Liver (tissue), 3 donors: Measurements from ENCODE around the gene AJUBA.

Source experiments
- EGR1 ChIP-seq, 2 donors: IDR thresholded peaks; 2 replicates each; pipeline ENCODE4 v1.6.1; 2016 to 2018; ENCODE audit warnings: antibody characterized with exemption in 2 of 2, low read depth in 2 of 2
- FOXA1 ChIP-seq: IDR thresholded peaks from 2 replicates; pipeline ENCODE4 v1.6.1; 2016; ENCODE audit warnings: antibody characterized with exemption
- GABPA ChIP-seq, 2 donors: IDR thresholded peaks in 1 of 2; conservative IDR thresholded peaks in 1 of 2; 2 replicates each; pipeline ENCODE4 v1.6.1; 2016; ENCODE audit warnings: antibody characterized with exemption in 2 of 2, mild to moderate bottlenecking in 1 of 2, moderate library complexity in 1 of 2
- JUND ChIP-seq, 2 donors: IDR thresholded peaks; 2 replicates each; pipeline ENCODE4 v1.6.1; 2016; ENCODE audit warnings: antibody characterized with exemption in 2 of 2
- RAD21 ChIP-seq, 2 donors: IDR thresholded peaks; 2 replicates each; pipeline ENCODE4 v1.6.1; 2016; ENCODE audit warnings: antibody characterized with exemption in 2 of 2, mild to moderate bottlenecking in 2 of 2
- RXRA ChIP-seq, 2 donors: IDR thresholded peaks; 2 replicates each; pipeline ENCODE4 v1.6.1; 2017 to 2018; ENCODE audit warnings: antibody characterized with exemption in 2 of 2, mild to moderate bottlenecking in 1 of 2
- SP1 ChIP-seq: IDR thresholded peaks from 2 replicates; pipeline ENCODE4 v1.6.1; 2018; ENCODE audit warnings: antibody characterized with exemption, mild to moderate bottlenecking
- TAF1 ChIP-seq: conservative IDR thresholded peaks from 2 replicates; pipeline ENCODE4 v1.6.1; 2016; ENCODE audit warnings: antibody characterized with exemption, mild to moderate bottlenecking
- YY1 ChIP-seq: IDR thresholded peaks from 2 replicates; pipeline ENCODE4 v1.6.1; 2016; ENCODE audit warnings: antibody characterized with exemption, mild to moderate bottlenecking
- TF ChIP-seq, protein P1 (sequence below): fragments of 150-350 bp; IDR thresholded peaks from 2 replicates; pipeline ENCODE4 v1.5.1; 2017; ENCODE audit warnings: improper control_type of control experiment, low read depth, low read length; ENCODE audit not compliant: missing input control
- TF ChIP-seq, protein P2 (sequence below): IDR thresholded peaks from 2 replicates; pipeline ENCODE4 v1.6.1; 2016; ENCODE audit warnings: antibody characterized with exemption
- TF ChIP-seq, protein P3 (sequence below): IDR thresholded peaks from 2 replicates; pipeline ENCODE4 v1.6.1; 2016; ENCODE audit warnings: antibody characterized with exemption
- TF ChIP-seq, protein P4 (sequence below): IDR thresholded peaks from 2 replicates; pipeline ENCODE4 v1.6.1; 2016; ENCODE audit warnings: antibody characterized with exemption
- TF ChIP-seq, protein P5 (sequence below): IDR thresholded peaks from 2 replicates; pipeline ENCODE4 v1.6.1; 2016; ENCODE audit warnings: antibody characterized with exemption, mild to moderate bottlenecking
- donor health status: healthy.
- donor health status: healthy.

DNA sequence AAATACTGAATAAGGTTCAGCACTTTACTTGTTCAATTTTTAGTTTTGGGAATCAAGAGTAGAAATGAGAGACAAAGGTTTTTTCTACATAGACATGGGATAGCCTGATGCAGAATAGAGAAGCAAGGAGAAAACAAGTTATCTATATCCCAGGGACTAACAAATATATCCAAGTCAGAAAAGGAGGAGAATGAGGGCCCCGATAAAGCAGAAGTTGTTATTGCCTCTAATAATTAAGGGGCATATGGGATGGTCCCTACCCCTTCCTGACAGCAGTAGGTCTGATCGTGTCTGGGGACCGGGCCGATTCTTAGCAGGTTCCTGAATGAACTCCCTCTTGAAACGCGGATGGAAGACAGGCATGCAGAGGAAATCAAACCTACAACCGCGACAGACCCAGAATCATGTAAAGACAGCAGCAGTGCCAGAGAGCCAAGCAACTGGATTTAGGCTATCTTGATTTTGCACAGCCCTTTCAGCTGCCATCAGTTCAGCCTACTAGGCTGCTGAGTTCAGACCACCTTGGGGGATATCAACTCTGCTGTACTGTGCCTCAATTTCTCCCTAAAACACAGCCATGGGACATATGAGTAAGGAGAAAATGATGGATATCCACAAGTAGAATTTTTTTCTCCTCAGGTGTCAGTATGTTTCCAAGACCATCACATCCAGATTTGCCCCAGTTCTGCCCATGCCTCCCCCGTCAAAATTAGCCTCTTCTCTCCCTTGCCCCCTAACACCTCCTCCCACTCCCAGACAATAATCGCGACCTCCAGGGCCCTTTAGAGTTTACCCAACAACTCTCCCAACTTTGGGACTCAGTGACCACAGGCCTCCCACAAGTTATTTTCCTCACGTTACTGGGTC is 53.9 kb downstream of the AJUBA start:
- TF ChIP-seq, protein P1, sequence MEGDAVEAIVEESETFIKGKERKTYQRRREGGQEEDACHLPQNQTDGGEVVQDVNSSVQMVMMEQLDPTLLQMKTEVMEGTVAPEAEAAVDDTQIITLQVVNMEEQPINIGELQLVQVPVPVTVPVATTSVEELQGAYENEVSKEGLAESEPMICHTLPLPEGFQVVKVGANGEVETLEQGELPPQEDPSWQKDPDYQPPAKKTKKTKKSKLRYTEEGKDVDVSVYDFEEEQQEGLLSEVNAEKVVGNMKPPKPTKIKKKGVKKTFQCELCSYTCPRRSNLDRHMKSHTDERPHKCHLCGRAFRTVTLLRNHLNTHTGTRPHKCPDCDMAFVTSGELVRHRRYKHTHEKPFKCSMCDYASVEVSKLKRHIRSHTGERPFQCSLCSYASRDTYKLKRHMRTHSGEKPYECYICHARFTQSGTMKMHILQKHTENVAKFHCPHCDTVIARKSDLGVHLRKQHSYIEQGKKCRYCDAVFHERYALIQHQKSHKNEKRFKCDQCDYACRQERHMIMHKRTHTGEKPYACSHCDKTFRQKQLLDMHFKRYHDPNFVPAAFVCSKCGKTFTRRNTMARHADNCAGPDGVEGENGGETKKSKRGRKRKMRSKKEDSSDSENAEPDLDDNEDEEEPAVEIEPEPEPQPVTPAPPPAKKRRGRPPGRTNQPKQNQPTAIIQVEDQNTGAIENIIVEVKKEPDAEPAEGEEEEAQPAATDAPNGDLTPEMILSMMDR = no peak
- TF ChIP-seq, protein P2, sequence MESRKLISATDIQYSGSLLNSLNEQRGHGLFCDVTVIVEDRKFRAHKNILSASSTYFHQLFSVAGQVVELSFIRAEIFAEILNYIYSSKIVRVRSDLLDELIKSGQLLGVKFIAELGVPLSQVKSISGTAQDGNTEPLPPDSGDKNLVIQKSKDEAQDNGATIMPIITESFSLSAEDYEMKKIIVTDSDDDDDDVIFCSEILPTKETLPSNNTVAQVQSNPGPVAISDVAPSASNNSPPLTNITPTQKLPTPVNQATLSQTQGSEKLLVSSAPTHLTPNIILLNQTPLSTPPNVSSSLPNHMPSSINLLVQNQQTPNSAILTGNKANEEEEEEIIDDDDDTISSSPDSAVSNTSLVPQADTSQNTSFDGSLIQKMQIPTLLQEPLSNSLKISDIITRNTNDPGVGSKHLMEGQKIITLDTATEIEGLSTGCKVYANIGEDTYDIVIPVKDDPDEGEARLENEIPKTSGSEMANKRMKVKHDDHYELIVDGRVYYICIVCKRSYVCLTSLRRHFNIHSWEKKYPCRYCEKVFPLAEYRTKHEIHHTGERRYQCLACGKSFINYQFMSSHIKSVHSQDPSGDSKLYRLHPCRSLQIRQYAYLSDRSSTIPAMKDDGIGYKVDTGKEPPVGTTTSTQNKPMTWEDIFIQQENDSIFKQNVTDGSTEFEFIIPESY = no peak
- TF ChIP-seq TAF1 = no peak
- TF ChIP-seq, protein P3, sequence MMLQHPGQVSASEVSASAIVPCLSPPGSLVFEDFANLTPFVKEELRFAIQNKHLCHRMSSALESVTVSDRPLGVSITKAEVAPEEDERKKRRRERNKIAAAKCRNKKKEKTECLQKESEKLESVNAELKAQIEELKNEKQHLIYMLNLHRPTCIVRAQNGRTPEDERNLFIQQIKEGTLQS = no peak
- TF ChIP-seq SP1 = no peak
- no peak for TF ChIP-seq GABPA (IDR thresholded peaks at IDR 0.05 in 1 of 2, conservative IDR thresholded peaks at IDR 0.05 in 1 of 2)
- TF ChIP-seq, protein P4, sequence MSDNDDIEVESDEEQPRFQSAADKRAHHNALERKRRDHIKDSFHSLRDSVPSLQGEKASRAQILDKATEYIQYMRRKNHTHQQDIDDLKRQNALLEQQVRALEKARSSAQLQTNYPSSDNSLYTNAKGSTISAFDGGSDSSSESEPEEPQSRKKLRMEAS = no peak
- no peak for TF ChIP-seq RAD21 (IDR thresholded peaks at IDR 0.05)
- no peak for TF ChIP-seq JUND (IDR thresholded peaks at IDR 0.05)
- no peak for TF ChIP-seq YY1
- TF ChIP-seq EGR1 (IDR thresholded peaks at IDR 0.05; ENCODE audit: low read depth in 2 of 2) = no peak
- TF ChIP-seq, protein P5, sequence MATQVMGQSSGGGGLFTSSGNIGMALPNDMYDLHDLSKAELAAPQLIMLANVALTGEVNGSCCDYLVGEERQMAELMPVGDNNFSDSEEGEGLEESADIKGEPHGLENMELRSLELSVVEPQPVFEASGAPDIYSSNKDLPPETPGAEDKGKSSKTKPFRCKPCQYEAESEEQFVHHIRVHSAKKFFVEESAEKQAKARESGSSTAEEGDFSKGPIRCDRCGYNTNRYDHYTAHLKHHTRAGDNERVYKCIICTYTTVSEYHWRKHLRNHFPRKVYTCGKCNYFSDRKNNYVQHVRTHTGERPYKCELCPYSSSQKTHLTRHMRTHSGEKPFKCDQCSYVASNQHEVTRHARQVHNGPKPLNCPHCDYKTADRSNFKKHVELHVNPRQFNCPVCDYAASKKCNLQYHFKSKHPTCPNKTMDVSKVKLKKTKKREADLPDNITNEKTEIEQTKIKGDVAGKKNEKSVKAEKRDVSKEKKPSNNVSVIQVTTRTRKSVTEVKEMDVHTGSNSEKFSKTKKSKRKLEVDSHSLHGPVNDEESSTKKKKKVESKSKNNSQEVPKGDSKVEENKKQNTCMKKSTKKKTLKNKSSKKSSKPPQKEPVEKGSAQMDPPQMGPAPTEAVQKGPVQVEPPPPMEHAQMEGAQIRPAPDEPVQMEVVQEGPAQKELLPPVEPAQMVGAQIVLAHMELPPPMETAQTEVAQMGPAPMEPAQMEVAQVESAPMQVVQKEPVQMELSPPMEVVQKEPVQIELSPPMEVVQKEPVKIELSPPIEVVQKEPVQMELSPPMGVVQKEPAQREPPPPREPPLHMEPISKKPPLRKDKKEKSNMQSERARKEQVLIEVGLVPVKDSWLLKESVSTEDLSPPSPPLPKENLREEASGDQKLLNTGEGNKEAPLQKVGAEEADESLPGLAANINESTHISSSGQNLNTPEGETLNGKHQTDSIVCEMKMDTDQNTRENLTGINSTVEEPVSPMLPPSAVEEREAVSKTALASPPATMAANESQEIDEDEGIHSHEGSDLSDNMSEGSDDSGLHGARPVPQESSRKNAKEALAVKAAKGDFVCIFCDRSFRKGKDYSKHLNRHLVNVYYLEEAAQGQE = no peak
- no peak for TF ChIP-seq FOXA1
- TF ChIP-seq RXRA (IDR thresholded peaks at IDR 0.05) = no peak
